Naive B cell (primary cell): ENCODE results near the gene AFAP1. TPM values are rescaled to one million over a fixed set of nuclear protein-coding genes. Genes with fewer than 3 reads are reported as not detected.

Experiments used
- ATAC-seq, 2 donors: fragments of 150-1000 bp; cut with Tn5 transposase; 2 replicates each; pipeline ENCODE4 v1.10.0; 2021; ENCODE audit warnings: low read depth in 2 of 2, mild to moderate bottlenecking in 2 of 2, moderate library complexity in 2 of 2
- DNase-seq: peaks from one replicate; pipeline ENCODE4 v3.0.0; 2022
- H3K27ac Mint-ChIP-seq, 6 donors: one replicate each; pipeline ENCODE4 v1.8.0; 2020 to 2022; ENCODE audit warnings: mild to moderate bottlenecking in 6 of 6, mixed read lengths in 6 of 6, moderate library complexity in 5 of 6, inconsistent platforms in 2 of 6
- H3K27me3 Mint-ChIP-seq, 3 donors: one replicate each; pipeline ENCODE4 v1.8.0; 2021 to 2022; ENCODE audit warnings: mixed read lengths in 3 of 3, mild to moderate bottlenecking in 1 of 3
- H3K36me3 Mint-ChIP-seq, 2 donors: one replicate each; pipeline ENCODE4 v1.8.0; 2020 to 2022; ENCODE audit warnings: mixed read lengths in 2 of 2, inconsistent platforms in 1 of 2, mild to moderate bottlenecking in 1 of 2
- H3K4me1 Mint-ChIP-seq, 3 donors: one replicate each; pipeline ENCODE4 v1.8.0; 2020 to 2022; ENCODE audit warnings: mixed read lengths in 3 of 3, inconsistent platforms in 1 of 3, mild to moderate bottlenecking in 1 of 3, moderate library complexity in 1 of 3
- H3K4me3 Mint-ChIP-seq, 8 donors: one replicate each; pipeline ENCODE4 v1.8.0; 2020 to 2022; ENCODE audit warnings: mild to moderate bottlenecking in 8 of 8, mixed read lengths in 8 of 8, moderate library complexity in 8 of 8, inconsistent platforms in 2 of 8
- H3K9me3 Mint-ChIP-seq, 7 donors: one replicate each; pipeline ENCODE4 v1.8.0; 2020 to 2022; ENCODE audit warnings: mixed read lengths in 7 of 7, mild to moderate bottlenecking in 5 of 7, inconsistent platforms in 2 of 7, moderate library complexity in 1 of 7
- polyA plus RNA-seq, 6 donors: library from polyadenylated mRNA; unstranded; fragments of 300-500 nt; fragmentation: Illumina TruSeq; gene quantifications; one replicate each; pipeline ENCODE4 v1.2.3, GENCODE V29; 2021; ENCODE audit warnings: low read depth in 6 of 6

AFAP1 gene
- polyA plus RNA-seq, 6 donors from 2014 or later: not detected

DNA sequence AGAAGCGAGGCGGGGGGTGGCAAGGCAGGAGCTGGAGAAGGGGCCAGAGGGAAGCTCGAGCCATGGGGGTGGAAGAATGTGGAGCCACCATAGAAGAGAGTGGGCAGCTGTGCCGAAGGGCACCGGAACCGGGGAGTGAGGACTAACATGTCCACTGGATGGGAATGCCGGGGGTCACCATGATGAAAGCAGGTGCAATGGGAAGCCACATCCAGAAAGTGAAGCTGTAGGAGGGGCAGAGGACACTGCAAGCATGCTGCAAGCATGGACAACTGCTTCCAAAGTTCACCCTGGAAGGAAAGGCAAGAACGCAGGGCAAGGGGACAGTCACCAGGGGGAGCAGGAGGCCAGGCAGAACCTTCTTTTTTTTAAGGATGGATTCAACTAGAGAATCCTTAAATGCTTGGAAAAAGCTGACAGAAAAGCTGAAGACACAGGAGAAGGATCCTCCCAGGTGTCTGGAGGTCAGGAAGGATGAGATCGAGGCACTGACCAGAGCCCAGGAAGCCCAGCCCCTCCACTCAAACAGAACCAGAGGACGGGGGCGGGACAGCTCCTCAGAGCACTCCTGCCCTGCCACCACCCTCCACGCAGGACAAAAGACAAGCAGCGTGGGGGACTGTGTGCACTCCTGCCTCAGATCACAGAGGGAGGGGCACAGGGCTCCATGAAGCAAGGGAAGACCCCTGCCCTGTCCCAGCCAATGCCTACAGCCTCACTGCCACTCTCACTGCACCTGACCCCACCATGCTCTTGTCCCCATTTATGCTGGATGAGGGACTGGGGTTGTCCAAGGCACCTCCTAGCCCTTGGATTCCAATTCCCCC lies 169.2 kb downstream of the AFAP1 start:
- H3K36me3 Mint-ChIP-seq: no peaks in the 10 kb centered on the region
- H3K4me3 Mint-ChIP-seq: no peak overlapping the region
- no peak overlapping the region for H3K27ac Mint-ChIP-seq
- peaks cover 0 to 2% (median 0%) of the 10 kb centered on the region in 3 donors for H3K4me1 Mint-ChIP-seq
- peaks cover 0 to 26% (median 24%) of the 10 kb centered on the region in 3 donors for H3K27me3 Mint-ChIP-seq
- H3K9me3 Mint-ChIP-seq: no peaks in the 10 kb centered on the region
- no peak for ATAC-seq
- no peak for DNase-seq

DNA sequence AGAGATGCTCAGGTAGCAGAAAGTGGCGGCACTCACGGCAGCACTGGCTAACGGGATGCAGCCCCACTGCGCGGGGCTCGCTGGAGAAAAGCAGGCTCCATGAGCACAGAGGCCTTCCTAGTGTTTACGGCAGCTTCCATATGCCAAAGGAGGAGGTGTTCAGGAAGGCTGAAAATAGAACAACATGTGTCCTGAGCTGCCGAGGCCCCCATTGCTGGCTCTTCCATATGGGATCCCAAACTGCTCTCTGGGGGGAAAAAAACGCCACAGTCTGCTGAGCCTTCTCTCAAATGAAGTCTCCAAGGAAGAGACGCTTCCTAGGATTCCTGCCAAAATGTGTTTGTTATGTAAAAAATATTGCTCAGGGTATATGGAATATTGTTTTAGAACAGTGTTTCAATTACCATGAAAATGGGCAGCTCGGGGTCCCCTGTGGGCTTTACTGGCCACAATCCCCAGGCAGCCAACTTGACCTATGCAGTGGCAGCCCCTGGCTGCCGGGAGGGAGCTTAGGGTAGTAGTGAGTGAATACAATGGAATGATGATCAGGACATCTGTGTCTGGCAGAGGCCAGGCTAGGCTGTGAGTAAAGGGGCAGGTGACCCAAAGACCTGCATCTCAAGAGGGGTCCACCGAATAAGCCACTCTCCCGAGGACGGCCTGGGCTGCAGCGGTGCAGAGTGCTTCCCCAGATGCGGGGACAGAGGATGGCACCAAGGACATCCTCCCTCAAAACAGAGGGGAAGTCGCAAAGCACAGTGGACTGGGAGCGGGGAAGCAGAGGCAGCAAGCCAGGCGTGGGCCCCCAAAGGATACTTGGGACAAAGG lies 170.1 kb downstream of the AFAP1 start:
- H3K36me3 Mint-ChIP-seq: no peaks in the 10 kb centered on the region
- peaks cover 0 to 26% (median 24%) of the 10 kb centered on the region in 3 donors for H3K27me3 Mint-ChIP-seq
- no peak for DNase-seq
- peaks cover 0 to 2% (median 0%) of the 10 kb centered on the region in 3 donors for H3K4me1 Mint-ChIP-seq
- no peak for ATAC-seq
- H3K4me3 Mint-ChIP-seq: peak overlapping the region in 1 of 8 donors; percentile 15
- H3K9me3 Mint-ChIP-seq: no peaks in the 10 kb centered on the region
- no peak overlapping the region for H3K27ac Mint-ChIP-seq

DNA sequence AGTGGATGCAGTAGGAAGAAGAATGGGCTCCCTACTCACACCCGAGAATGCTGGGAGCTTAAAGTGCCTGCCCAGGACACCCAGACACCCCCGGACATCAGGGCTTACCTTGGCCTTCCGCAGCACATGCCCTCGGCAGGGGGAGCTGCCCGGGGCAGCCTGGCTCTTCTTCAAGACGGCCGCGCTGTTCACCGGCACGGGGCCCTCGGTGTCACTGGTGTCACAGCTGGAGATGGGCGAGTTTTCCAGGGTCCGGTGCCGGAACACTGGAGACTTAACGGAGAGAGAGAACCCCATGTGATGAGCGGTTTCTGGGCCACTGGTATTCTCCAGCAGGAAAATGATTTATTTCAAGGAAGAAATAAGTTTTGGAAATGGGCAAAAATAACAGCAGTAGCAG lies 170.9 kb downstream of the AFAP1 start:
- H3K36me3 Mint-ChIP-seq: no peaks in the 10 kb centered on the region
- H3K9me3 Mint-ChIP-seq: no peaks in the 10 kb centered on the region
- no peak overlapping the region for H3K4me3 Mint-ChIP-seq
- ATAC-seq: no peak
- DNase-seq: no peak
- no peak overlapping the region for H3K27ac Mint-ChIP-seq
- H3K4me1 Mint-ChIP-seq: peaks cover 0 to 2% (median 0%) of the 10 kb centered on the region in 3 donors
- H3K27me3 Mint-ChIP-seq: peaks cover 0 to 23% (median 18%) of the 10 kb centered on the region in 3 donors

DNA sequence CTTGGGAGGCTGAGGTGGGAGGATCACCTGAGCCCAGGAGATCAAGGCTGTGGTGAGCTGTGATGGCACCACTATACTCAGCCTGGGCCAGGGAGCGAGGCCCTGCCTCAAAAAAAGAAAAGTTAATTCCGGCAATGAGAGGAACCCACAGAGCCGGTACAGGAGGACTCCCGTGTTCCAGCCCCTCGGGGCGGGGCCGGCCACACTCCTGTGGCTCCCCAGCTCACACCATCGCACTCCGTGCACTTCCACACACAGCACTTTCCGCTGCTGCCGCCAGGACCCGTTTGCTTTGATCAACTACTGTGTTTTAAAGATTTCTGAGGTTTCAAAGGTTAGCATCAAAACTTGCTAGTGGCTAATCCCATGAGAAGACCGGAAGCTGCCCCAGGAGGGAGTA lies 171.7 kb downstream of the AFAP1 start:
- no peak overlapping the region for H3K27ac Mint-ChIP-seq
- H3K9me3 Mint-ChIP-seq: no peaks in the 10 kb centered on the region
- no peak for DNase-seq
- H3K4me1 Mint-ChIP-seq: peaks cover 0 to 2% (median 0%) of the 10 kb centered on the region in 3 donors
- peaks cover 0 to 15% (median 10%) of the 10 kb centered on the region in 3 donors for H3K27me3 Mint-ChIP-seq
- no peak for ATAC-seq
- H3K36me3 Mint-ChIP-seq: no peaks in the 10 kb centered on the region
- no peak overlapping the region for H3K4me3 Mint-ChIP-seq

DNA sequence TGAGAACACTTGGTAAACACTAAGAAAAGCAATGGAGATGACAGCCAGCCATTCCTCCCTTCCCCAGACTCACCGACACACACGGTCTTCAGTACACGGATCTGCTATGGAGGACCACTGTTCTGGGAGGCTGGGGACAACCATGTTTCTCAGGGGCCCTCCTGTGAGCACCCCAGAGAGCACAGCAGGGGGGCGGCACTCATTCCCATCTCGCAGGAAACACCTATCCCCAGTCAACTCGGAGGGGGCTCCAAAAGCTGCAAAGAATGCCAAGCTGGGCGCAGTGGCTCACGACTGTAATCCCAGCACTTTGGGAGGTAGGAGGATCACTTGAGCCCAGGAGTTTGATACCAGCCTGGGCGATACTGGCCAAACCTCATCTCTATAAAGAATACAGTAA lies 172.1 kb downstream of the AFAP1 start:
- DNase-seq: no peak
- H3K27ac Mint-ChIP-seq: no peak overlapping the region

DNA sequence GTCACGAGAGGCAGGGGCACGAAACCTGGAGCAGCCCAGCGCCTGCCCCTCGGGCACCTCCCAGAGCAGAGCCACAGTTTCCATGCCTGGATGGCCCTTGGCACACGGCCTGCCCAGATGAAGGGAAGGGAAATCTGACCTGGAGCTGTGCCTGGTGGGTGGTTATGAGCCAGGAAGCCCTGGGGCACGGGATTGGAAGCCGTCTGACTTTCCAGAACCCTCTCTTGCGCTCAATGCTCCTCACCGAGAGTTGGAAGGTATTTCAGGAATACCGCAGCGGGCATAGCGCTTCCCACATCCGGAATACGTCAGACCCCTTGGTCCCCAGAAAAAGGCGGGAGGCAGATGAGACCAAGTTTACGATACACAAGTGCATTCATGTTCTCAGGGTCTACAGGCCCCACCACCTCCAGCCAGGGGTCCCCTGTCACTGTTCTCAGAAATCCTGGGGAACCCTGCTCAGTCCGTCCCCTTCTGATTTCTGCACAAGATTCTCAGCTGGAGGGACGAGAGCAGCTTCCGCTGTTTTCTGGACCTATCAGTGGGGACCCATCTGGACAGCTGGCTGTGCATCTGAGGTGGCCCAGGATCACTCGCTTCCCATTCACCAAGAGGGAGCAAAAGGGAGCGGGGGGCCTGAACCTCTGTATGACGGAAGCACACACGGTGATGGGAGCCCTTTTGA lies 172.9 kb downstream of the AFAP1 start:
- H3K4me1 Mint-ChIP-seq: peaks cover 0 to 2% (median 0%) of the 10 kb centered on the region in 3 donors
- ATAC-seq (no peak), DNase-seq (no peak)
- no peak overlapping the region for H3K4me3 Mint-ChIP-seq
- no peaks in the 10 kb centered on the region for H3K36me3 Mint-ChIP-seq
- no peak overlapping the region for H3K27ac Mint-ChIP-seq
- no peaks in the 10 kb centered on the region for H3K9me3 Mint-ChIP-seq
- H3K27me3 Mint-ChIP-seq: peaks cover 0 to 12% (median 7%) of the 10 kb centered on the region in 3 donors

More for the DNA sequence above, 172.1 kb downstream of the AFAP1 start:
- no peak overlapping the region for H3K4me3 Mint-ChIP-seq
- H3K9me3 Mint-ChIP-seq: no peaks in the 10 kb centered on the region
- peaks cover 0 to 2% (median 0%) of the 10 kb centered on the region in 3 donors for H3K4me1 Mint-ChIP-seq
- no peaks in the 10 kb centered on the region for H3K36me3 Mint-ChIP-seq
- ATAC-seq: no peak
- peaks cover 0 to 12% (median 7%) of the 10 kb centered on the region in 3 donors for H3K27me3 Mint-ChIP-seq

DNA sequence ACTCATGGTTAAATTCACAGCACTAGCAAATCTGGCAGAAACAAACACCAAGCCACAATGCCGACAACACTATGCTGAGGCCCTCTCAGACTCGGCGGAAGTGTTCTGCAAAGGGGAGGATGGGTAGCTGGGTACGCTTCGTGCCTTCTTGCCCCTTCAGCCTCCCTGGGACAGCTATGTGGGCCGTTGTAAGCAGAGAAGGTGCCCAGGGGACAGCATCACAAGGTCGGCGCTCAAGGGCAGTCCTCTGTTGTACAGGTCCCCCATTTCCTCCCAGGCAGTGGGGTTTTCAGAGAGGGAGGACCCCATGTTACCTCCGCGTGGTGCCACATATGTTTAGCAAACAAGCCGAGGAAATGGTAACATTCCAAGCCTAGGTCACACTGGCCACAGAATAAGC lies 173.6 kb downstream of the AFAP1 start:
- no peak for ATAC-seq
- Mint-ChIP-seq H3K36me3 (no peaks in the 10 kb centered on the region), H3K27me3 (peaks cover 0 to 12% (median 9%) of the 10 kb centered on the region in 3 donors), H3K4me1 (peaks cover 0 to 2% (median 0%) of the 10 kb centered on the region in 3 donors), H3K9me3 (no peaks in the 10 kb centered on the region), H3K4me3 (no peak overlapping the region), H3K27ac (no peak overlapping the region)
- DNase-seq: no peak

DNA sequence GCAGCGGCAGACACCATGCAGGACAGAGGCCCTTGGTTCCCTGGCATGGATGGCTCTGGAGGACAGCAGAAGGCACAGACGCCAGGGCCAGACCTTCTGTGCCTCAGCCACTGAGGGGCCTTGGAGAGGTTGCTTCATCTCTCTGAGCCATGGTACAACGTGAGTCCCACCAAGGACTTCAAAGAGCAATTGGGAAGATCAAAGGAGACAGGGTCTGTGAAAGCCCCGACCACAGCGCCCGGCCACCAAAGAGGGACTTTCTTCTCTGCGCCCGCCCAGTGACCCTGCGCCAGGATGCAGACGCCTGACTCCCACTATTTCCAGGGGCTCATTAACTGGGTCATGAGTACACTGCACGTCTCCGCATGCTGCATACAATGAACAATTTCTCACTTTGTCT lies 174.0 kb downstream of the AFAP1 start:
- no peaks in the 10 kb centered on the region for H3K36me3 Mint-ChIP-seq
- DNase-seq (no peak), ATAC-seq (no peak)
- peaks cover 0 to 2% (median 0%) of the 10 kb centered on the region in 3 donors for H3K4me1 Mint-ChIP-seq
- H3K9me3 Mint-ChIP-seq: no peaks in the 10 kb centered on the region
- no peak overlapping the region for H3K4me3 Mint-ChIP-seq
- H3K27me3 Mint-ChIP-seq: peaks cover 0 to 11% (median 9%) of the 10 kb centered on the region in 3 donors
- no peak overlapping the region for H3K27ac Mint-ChIP-seq

DNA sequence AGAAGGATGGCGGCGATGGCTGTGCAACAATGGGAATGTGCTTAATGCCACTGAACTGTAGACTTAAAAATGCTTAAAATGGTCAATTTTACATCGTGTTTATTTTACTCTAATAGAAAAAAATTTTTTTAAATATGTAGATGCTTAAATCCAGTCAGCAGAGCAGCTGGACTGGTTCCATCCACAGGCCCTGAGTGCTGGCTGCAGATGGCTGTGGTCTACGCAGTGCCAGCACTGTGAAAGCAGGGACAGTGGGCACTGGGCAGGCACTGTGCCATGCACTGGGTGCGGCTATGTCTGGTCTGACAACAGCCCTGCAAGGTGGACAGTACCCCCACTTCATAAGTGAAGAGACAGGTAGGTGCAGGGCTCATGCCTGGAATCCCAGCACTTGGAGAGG lies 175.2 kb downstream of the AFAP1 start:
- Mint-ChIP-seq H3K36me3 (no peaks in the 10 kb centered on the region), H3K27me3 (peaks cover 0 to 9% (median 0%) of the 10 kb centered on the region in 3 donors), H3K9me3 (no peaks in the 10 kb centered on the region), H3K27ac (no peak overlapping the region), H3K4me3 (no peak overlapping the region), H3K4me1 (no peaks in the 10 kb centered on the region)
- no peak for DNase-seq
- ATAC-seq: no peak

DNA sequence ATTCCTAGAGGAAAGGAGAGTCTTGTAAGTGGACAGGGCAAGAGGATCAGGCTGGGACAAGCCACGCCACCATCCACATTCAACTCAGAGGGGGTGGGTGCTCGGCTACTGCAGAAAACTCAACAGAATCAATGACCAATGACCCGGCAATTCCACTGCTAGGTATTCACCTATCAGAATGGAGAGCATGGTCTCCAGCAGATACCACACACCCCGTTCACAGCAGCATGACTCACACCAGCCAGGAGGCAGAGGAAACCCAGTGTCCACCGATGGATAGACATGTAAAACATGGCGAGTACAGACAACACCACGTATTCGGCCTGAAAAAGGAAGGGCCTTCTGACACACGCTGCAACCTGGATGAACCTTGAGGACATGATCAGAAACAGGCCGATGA lies 175.9 kb downstream of the AFAP1 start:
- Mint-ChIP-seq H3K27ac (no peak overlapping the region), H3K9me3 (no peaks in the 10 kb centered on the region), H3K4me1 (no peaks in the 10 kb centered on the region), H3K4me3 (no peak overlapping the region), H3K36me3 (no peaks in the 10 kb centered on the region), H3K27me3 (peaks cover 0 to 9% (median 0%) of the 10 kb centered on the region in 3 donors)
- DNase-seq (no peak), ATAC-seq (no peak)

DNA sequence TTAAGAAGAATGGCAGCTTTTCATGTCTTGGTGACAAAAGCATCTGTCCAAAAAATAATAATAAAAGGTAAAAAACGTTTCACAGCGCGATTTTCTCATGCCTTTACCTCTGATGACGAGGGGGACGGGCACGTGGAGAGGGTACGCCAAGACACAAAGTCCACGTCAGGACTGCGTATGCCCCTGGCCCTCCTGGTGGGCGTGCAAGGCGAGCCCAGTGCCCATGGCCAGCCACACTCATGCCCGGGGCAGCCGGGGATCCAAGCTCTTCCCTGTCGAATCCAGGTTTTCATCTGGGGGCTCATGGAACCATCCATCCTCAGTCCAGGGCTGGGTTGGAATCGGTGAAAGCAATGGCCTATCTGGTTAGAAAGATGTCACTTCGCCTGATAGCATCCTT lies 176.6 kb downstream of the AFAP1 start:
- Mint-ChIP-seq H3K4me1 (no peaks in the 10 kb centered on the region), H3K36me3 (no peaks in the 10 kb centered on the region), H3K9me3 (no peaks in the 10 kb centered on the region), H3K4me3 (peak overlapping the region in 1 of 8 donors; percentile 29), H3K27ac (no peak overlapping the region), H3K27me3 (peaks cover 0 to 9% (median 0%) of the 10 kb centered on the region in 3 donors)
- no peak for DNase-seq
- no peak for ATAC-seq

DNA sequence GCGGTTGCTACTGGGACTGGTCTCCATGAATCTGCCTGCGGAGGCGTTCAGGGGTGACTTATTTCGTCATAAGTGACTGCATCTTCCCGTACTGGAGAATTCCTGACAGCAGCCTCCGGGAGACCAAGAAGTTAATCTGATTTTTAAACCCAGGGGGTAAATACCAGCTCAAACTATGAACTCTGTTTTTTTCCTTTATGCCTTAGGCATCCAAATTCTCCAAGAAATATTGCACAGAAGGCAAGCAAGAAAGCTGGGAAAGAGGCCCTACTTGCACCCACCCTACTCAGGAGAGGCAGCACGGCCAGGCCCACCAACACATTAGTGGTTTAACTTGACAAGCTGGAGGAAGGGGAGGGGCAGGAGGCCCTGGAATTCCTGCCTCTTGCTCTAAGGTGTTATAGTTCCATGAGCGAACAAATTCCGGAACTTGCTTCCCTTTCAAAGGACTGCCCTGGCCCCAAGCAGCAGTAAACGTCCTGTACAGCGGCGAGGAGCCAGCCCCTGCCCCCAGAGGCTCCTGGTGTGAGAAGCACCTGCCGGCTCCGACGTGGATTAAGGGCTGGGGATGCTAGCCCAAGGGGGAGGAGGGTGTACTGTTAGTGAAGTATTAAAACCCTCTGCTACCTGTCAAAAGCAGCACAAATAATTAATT lies 177.2 kb downstream of the AFAP1 start:
- DNase-seq (no peak), ATAC-seq (no peak)
- Mint-ChIP-seq H3K27me3 (peaks cover 0 to 9% (median 0%) of the 10 kb centered on the region in 3 donors), H3K4me1 (no peaks in the 10 kb centered on the region), H3K9me3 (no peaks in the 10 kb centered on the region), H3K4me3 (no peak overlapping the region), H3K36me3 (no peaks in the 10 kb centered on the region), H3K27ac (no peak overlapping the region)

DNA sequence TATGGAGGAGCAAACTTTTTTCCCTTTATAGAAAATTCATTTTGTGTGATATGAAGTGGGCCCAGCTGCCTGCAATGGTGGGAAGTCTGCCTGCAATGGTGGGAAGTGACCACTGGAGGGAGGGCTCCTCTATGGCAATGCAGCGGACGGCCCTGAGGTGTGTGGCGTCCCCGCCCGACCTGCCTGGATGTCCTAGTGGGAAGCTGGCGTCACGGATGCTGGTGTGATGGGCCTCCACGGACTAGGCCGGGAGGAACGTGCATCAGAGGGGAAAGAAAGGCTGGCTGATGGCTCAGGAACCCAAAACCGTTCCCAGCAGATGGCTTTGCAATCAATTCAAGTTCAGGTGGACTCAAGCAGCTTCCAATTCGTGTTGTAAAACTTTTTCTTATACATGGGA lies 177.9 kb downstream of the AFAP1 start:
- ATAC-seq: no peak
- Mint-ChIP-seq H3K27me3 (peaks cover 0 to 9% (median 0%) of the 10 kb centered on the region in 3 donors), H3K36me3 (no peaks in the 10 kb centered on the region), H3K9me3 (no peaks in the 10 kb centered on the region), H3K27ac (no peak overlapping the region), H3K4me3 (no peak overlapping the region), H3K4me1 (no peaks in the 10 kb centered on the region)
- DNase-seq: no peak
